GM13977 (cell line): ENCODE measurements around the gene TNFRSF4.
A peak's percentile ranks its signal among the peaks of the same experiment; 100 is the strongest.

Experiments used
- DNase-seq: peaks from one replicate; pipeline ENCODE4 v3.0.0; 2012; ENCODE audit warnings: low spot score
- in situ Hi-C: fragments of 300-500 bp; cut with MboI; formaldehyde crosslinking; loops from one replicate; pipeline ENCODE4 v1.12.0; 2022; ENCODE audit warnings: low sequenced_read_pairs, low pct_unique_long_range_greater_than_20kb, mixed read lengths, inconsistent platforms; ENCODE audit not compliant: unreplicated experiment
- TF ChIP-seq, protein P1 (sequence below): IDR thresholded peaks from 2 replicates; pipeline ENCODE4 v1.5.1; 2012; ENCODE audit warnings: mild to moderate bottlenecking, control low read depth; ENCODE audit not compliant: insufficient read depth; ENCODE audit errors: extremely low read depth, missing control alignments

Gene TNFRSF4

DNA sequence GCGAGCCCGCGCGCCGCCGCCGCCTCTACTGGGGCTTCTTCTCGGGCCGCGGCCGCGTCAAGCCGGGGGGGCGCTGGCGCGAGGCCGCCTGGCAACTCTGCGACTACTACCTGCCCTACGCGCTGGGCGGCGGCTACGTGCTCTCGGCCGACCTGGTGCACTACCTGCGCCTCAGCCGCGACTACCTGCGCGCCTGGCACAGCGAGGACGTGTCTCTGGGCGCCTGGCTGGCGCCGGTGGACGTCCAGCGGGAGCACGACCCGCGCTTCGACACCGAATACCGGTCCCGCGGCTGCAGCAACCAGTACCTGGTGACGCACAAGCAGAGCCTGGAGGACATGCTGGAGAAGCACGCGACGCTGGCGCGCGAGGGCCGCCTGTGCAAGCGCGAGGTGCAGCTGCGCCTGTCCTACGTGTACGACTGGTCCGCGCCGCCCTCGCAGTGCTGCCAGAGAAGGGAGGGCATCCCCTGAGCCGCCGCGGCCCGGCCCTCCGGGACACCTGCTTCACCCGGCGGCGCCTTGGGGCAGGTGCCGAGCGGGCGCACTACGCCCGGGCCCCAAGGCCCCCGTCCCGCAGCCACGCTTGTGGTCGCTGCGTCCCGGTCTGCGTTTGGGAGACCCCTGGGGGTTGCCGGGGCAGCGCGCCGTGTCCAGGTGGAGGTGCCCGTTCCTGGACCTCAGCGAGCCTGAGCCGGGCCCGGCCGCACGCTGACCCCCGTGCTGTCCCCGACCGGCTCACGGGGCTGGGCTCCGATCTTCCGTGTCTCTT, 19.0 kb upstream of the TNFRSF4 start:
- in situ Hi-C loops, result no loop called here
- TF ChIP-seq, protein P1, sequence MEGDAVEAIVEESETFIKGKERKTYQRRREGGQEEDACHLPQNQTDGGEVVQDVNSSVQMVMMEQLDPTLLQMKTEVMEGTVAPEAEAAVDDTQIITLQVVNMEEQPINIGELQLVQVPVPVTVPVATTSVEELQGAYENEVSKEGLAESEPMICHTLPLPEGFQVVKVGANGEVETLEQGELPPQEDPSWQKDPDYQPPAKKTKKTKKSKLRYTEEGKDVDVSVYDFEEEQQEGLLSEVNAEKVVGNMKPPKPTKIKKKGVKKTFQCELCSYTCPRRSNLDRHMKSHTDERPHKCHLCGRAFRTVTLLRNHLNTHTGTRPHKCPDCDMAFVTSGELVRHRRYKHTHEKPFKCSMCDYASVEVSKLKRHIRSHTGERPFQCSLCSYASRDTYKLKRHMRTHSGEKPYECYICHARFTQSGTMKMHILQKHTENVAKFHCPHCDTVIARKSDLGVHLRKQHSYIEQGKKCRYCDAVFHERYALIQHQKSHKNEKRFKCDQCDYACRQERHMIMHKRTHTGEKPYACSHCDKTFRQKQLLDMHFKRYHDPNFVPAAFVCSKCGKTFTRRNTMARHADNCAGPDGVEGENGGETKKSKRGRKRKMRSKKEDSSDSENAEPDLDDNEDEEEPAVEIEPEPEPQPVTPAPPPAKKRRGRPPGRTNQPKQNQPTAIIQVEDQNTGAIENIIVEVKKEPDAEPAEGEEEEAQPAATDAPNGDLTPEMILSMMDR, result no peak
- no peak for DNase-seq

DNA sequence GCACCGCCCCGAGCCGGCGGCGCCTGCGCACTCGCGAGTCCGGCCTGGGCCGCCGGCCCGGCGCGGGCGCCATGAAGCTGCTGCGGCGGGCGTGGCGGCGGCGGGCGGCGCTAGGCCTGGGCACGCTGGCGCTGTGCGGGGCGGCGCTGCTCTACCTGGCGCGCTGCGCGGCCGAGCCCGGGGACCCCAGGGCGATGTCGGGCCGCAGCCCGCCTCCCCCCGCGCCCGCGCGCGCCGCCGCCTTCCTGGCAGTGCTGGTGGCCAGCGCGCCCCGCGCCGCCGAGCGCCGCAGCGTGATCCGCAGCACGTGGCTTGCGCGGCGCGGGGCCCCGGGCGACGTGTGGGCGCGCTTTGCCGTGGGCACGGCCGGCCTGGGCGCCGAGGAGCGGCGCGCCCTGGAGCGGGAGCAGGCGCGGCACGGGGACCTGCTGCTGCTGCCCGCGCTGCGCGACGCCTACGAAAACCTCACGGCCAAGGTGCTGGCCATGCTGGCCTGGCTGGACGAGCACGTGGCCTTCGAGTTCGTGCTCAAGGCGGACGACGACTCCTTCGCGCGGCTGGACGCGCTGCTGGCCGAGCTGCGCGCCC, 18.3 kb upstream of the TNFRSF4 start, which contains the start of gene B3GALT6:
TSS of gene B3GALT6 (plus strand) at position 30 of the 588 bp plus-strand sequence. CDS start at position 72, 42 bp downstream.
- in situ Hi-C loops, result no loop called here
- DNase-seq, result no peak
- TF ChIP-seq, protein P1, result no peak

DNA sequence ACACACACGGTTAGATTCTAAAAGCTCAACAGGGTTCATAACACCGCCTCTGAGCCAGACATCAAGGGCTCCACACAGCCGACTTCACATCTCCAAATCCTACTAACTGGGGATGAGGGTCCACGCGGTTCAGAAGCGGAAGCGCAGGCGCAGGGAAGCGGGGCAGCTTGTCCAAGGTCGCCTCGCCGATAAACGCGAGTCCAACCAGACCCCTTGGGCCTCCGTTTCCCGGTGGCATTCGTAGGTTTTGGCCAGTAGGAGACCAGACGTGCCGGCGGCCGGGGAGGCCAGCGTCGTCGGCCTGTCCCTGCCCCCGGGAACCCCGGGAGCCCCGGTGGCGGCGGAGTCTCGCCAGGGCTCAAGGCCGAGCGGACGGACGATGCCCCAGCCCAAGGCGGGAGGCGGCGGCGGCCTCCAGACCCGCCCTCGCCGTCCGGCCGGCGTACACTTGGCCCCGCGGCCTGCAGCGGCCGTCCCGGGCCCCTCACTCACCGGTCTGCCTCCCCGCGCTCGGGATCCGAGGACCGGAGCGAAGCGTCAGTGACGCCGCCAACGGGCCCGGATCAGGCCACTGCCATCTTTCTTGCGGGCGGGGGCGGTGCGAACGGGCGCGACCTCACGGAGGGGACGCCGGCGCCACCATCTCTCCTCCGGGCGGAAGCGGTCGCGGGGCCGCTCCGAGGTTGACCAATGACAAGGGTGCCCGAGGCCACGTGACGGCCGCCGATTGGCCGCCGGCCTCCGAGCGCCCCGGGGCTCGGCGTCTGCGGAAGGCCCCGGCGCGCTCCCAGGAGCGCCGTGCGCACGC, 17.7 kb upstream of the TNFRSF4 start, which contains the start of gene SDF4:
TSS of gene SDF4 (minus strand) at position 602 of the 808 bp plus-strand sequence. CDS start 3,229 bp downstream, outside the sequence.
- TF ChIP-seq, protein P1, result no peak
- in situ Hi-C loops, result no loop called here
- DNase-seq, result peak; percentile 100

DNA sequence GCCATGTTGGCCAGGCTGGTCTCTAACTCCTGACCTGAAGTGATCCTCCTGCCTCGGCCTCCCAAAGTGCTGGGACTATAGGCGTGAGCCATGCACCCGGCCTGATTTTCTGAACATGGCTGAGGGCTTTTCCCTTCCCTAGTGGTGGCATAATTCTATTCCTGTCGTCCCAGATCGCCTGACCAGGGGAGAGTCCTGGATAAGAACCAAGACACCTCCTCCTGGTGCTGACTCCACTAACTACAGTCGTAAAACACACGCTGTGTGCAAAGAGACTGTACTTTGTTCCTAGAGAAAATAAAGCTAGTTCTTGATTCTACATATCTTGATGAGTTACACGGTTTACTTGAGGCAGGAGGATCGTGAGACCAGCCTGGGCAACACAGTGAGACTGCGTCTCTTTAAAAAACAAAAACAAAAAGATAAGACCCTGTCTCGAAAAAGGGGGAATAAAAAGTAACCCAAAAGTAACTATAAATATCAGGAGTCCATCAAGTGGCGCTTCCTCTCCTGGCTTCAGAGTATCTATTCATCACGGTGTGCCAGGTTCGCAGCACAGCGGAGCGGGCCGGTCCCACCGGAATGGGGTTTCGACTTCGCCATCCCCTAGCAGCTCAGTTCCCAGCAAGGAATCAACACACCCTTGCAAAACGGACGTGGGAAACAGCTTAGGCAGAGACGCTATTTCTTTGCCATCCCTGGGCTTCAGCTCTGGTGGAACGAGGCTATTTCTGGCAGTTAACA, 16.9 kb upstream of the TNFRSF4 start:
- in situ Hi-C loops, result no loop called here
- TF ChIP-seq, protein P1, result no peak
- DNase-seq, result no peak

DNA sequence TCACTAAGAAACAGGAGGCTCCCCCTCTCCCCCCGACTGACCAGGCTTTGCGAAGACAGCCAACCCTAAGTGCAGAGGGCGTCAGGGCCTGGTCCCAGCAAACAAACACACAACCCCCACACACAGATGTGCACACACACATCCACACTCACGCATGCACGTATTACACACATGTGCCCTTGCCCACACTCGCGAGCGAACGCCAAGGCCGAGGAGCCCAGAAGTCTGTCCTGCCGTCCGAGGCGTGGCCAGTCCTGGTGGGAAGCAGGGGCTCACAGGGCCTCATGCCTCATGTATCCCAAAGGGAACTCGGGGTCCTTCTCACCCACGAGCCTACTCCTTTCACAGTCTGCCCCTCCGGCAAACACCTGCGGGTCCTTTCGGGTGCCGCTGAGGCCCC, 15.8 kb upstream of the TNFRSF4 start:
- no peak for DNase-seq
- in situ Hi-C loops, result no loop called here
- TF ChIP-seq, protein P1, result no peak

DNA sequence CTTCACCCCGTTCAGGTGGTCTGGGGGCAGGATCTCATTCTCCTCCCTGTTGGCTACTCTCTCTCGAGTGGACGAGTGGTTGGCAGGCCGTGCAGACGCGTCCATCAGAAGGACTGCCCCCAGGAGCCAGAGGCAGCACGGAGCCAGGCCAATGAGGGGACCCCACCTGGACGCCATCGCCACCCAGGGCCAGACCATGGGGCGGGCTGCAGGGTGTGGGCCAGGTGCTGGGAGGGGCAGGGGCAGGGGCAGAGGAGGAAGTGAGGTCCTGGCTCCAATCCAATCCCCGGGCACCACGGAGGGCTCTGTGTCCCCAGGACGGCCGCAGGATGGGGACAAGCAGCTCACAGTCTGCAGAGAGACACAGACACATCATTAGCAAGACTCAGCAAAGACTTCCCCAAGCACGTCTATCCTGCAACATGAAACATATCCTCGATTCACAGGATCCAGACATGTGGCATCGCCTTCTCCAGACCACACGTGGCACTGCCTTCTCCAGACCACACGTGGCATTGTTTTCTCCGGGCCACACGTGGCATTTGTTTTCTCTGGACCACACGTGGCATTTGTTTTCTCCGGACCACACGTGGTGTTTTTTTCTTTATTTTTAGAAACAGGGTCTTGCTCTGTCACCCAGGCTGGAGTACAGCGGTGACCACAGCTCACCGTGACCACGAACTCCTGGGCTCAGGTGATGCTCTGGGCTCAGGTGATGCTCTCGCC, 14.8 kb upstream of the TNFRSF4 start:
- no peak for DNase-seq
- in situ Hi-C loops, result no loop called here
- TF ChIP-seq, protein P1, result no peak
